C4-2B (cell line): ENCODE data around the gene LDB2.

Experiments used
- H3K27ac ChIP-seq: fragments of 450-650 bp; 2 replicates; pipeline ENCODE4 v1.5.1; 2017
- ZFX ChIP-seq: fragments of 450-650 bp; IDR thresholded peaks from 2 replicates; pipeline ENCODE4 v1.6.1; 2017
- TF ChIP-seq, protein P1 (sequence below): fragments of 450-650 bp; conservative IDR thresholded peaks from 2 replicates; pipeline ENCODE4 v1.5.1; 2017; ENCODE audit warnings: mild to moderate bottlenecking

LDB2 gene

DNA sequence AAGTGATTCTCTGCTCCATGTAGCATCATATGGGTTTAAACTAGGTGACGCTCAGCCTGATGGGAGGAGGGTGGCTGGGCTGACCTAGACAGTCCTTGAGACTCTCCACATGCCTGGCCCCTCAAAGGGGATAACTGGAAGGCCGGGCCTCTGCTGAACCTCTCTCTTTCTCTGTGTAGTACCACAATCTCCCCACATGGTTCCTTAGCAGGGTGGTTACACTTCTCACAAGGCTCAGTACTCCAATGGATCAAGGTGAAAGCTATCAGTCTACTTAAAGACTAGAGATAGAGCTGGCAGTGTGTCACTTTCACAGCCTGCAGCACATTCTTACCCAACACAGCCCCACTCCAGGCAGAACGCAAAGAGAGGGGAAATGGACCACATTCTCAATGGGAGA is 80.4 kb downstream of the LDB2 start:
- TF ChIP-seq, protein P1, sequence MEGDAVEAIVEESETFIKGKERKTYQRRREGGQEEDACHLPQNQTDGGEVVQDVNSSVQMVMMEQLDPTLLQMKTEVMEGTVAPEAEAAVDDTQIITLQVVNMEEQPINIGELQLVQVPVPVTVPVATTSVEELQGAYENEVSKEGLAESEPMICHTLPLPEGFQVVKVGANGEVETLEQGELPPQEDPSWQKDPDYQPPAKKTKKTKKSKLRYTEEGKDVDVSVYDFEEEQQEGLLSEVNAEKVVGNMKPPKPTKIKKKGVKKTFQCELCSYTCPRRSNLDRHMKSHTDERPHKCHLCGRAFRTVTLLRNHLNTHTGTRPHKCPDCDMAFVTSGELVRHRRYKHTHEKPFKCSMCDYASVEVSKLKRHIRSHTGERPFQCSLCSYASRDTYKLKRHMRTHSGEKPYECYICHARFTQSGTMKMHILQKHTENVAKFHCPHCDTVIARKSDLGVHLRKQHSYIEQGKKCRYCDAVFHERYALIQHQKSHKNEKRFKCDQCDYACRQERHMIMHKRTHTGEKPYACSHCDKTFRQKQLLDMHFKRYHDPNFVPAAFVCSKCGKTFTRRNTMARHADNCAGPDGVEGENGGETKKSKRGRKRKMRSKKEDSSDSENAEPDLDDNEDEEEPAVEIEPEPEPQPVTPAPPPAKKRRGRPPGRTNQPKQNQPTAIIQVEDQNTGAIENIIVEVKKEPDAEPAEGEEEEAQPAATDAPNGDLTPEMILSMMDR: no peak
- H3K27ac ChIP-seq: no peak overlapping the region

DNA sequence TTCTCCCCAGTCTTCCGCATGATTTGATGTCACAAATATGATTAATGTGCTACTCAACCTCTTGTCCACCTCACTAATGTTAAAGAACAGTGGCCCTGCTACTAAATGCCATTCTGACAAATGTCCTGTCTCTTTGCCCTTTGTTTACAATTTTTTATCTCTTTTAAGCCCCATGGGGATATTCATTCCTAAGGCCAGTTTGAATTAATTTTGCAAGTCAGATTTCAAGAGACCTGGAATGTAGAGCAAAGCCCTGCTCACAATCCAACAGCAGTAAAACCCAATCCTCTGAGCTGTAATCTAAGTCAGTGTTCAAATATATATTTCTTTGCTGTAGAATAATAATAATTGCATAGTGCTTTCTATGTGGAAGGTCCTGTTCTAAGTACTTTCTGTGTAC is 81.2 kb downstream of the LDB2 start:
- no peak for TF ChIP-seq ZFX
- TF ChIP-seq, protein P1: no peak

DNA sequence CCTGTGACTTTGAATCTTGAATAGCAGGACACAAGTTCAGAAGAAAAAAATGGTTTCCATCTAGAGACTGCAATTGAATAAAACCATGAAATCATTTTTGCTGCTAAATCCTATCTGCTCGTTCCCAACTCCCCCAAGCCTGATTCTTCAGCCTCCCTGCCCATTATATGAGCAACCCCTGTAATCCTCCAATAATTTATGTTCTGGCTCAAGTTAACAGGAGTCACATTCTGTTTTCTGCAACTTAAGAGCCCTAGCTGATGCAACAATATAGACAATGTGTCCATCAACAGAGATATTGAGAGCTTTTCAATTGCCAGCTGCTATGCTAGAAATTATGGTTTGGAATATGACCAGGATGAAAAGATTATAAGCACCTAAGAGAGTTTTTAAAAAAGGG is 84.1 kb downstream of the LDB2 start:
- TF ChIP-seq, protein P1: no peak
- TF ChIP-seq ZFX: no peak
- H3K27ac ChIP-seq: no peak overlapping the region

More for the DNA sequence above, 81.2 kb downstream of the LDB2 start:
- no peak overlapping the region for H3K27ac ChIP-seq

DNA sequence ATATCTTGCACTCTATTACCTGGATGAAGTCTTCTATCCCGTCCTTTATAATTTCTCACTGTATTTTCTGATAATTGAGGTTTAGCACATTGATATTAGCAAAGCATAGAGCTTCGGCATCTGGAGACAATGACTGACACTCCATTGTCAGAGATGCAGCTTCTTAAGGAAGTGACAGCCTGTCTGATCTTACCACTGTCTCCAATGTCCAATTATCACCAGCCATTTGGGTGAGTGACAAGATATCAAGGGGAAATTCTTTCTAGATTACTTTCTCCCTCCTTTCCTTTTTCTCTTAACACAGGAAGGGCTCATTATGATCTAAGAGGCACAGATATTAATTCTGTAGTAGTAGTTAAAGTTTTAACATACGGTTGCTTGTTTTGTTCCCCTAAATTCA is 86.4 kb downstream of the LDB2 start:
- TF ChIP-seq, protein P1: no peak
- TF ChIP-seq ZFX: no peak
- H3K27ac ChIP-seq: no peak overlapping the region

DNA sequence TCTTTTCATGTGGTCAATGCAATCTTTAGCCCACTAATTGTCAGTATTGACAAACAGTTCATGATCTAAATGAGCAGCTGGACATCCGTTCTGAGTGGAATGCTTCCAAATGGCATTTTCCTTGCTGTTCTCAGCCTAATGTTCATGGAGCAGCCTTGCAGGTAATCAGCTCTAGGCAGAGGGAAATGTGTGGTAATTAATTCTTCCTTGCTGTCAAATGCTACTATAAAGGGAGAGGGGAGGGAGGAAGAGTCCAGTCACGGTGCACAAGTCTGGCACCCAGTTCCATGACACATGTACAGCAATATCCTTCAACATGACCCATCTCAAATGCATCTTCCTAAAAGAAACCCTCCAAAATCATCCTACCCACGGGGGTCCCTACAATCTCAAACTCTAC is 88.5 kb downstream of the LDB2 start:
- no peak overlapping the region for H3K27ac ChIP-seq
- TF ChIP-seq ZFX: no peak
- TF ChIP-seq, protein P1: no peak

DNA sequence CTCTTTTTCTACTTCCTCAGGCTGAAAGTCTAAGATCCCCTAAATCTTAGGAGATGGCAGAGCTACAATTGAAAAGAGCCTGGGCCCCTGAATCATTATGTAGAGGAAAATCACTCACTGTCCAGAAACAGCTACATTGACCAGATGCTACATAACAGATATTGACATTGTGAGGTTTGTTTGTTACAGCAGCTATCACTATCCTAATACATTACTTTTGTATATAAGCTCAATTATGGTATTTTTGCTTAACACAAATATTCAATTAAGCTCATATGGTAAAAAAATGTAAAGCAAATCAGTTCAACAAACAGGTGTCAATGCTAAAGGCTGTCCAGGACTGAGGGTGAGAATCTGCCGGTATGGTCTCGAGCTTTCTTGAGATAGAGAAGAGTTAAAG is 89.4 kb downstream of the LDB2 start:
- TF ChIP-seq ZFX: no peak
- TF ChIP-seq, protein P1: no peak
- no peak overlapping the region for H3K27ac ChIP-seq

DNA sequence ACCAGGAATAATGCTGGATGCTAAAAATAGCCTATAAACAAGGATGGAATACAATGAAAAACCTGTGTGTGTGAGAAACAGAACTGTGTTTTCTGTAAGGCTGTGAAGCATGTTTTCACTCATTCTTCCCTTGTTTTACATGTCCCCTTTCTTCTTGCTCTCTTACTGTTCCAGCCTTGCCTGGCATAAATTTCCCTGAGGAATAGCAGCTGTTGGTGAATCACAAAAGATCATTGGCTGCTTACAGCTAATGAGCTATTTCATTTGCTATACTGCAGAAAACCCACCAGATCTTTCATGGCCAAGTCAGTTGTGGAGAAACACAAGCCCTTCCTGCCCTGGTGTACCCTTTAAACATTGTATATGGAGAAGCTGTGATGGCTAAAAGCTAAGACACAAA is 91.1 kb downstream of the LDB2 start:
- TF ChIP-seq, protein P1: no peak
- no peak for TF ChIP-seq ZFX

More for the DNA sequence above, 91.1 kb downstream of the LDB2 start:
- H3K27ac ChIP-seq: no peak overlapping the region
